Tibial nerve (tissue), 4 donors: ENCODE results near the gene FLRT2.

ENCODE experiments used
- CTCF ChIP-seq, 5 experiments: fragments of 200-600 bp in 3 of 5; fragments of 450-650 bp in 2 of 5; sonication (generic) in 3 of 5; IDR thresholded peaks; one replicate each; pipeline ENCODE4 v1.5.1; 2016 to 2019; ENCODE audit warnings: antibody characterized with exemption in 5 of 5, mild to moderate bottlenecking in 3 of 5, moderate library complexity in 2 of 5
- EP300 ChIP-seq, 2 donors: sonication (generic); formaldehyde crosslinking; IDR thresholded peaks; one replicate each; pipeline ENCODE4 v1.6.1; 2017; ENCODE audit warnings: antibody characterized with exemption in 2 of 2, mild to moderate bottlenecking in 1 of 2
- POLR2A ChIP-seq, 2 donors: fragments of 450-650 bp; IDR thresholded peaks; one replicate each; pipeline ENCODE4 v1.6.1; 2017; ENCODE audit warnings: antibody characterized with exemption in 2 of 2, mild to moderate bottlenecking in 2 of 2, moderate library complexity in 2 of 2

- TF ChIP-seq CTCF (IDR thresholded peaks at IDR 0.05) (no peak), EP300 (IDR thresholded peaks at IDR 0.05) (no peak), POLR2A (IDR thresholded peaks at IDR 0.05) (no peak)
Observed at GRCh38 chr14:85701116-85701515, 171.2 kb downstream of the FLRT2 start.
